M059J (cell line): ENCODE measurements around the gene ASTN2. TPM values are rescaled to one million over a fixed set of nuclear protein-coding genes. Genes with fewer than 3 reads are reported as not detected.

Experiments
- DNase-seq: peaks from one replicate; pipeline ENCODE4 v3.0.0-alpha.2; 2012; ENCODE audit warnings: low read depth
- total RNA-seq: library from RNA; depleted of rRNA; stranded (reverse); fragments of >200 nt; shearing (Covaris generic); gene quantifications from 2 replicates; pipeline ENCODE4 v1.2.3, GENCODE V29; 2014

The ASTN2 gene
- total RNA-seq, 1 experiment from 2014 or later = 4.2 TPM

GRCh38 chr9:116390303-116391228 lies 1024.3 kb downstream of the ASTN2 start:
- DNase-seq = no peak

GRCh38 chr9:116389541-116390302 lies 1025.1 kb downstream of the ASTN2 start:
- peak; percentile 48 for DNase-seq

- DNase-seq = no peak
Observed at GRCh38 chr9:116387934-116388698, 1026.7 kb downstream of the ASTN2 start.

- peak; percentile 13 for DNase-seq
Observed at GRCh38 chr9:116383936-116384335, 1030.9 kb downstream of the ASTN2 start.

- DNase-seq = no peak
Observed at GRCh38 chr9:116383133-116383532, 1031.7 kb downstream of the ASTN2 start.

- DNase-seq = no peak
Observed at GRCh38 chr9:116382053-116382452, 1032.8 kb downstream of the ASTN2 start.

- DNase-seq = no peak
Observed at GRCh38 chr9:116381350-116381749, 1033.5 kb downstream of the ASTN2 start.

- DNase-seq = no peak
Observed at GRCh38 chr9:116380496-116380995, 1034.3 kb downstream of the ASTN2 start.

- DNase-seq = no peak
Observed at GRCh38 chr9:116379821-116380220, 1035.0 kb downstream of the ASTN2 start.

- no peak for DNase-seq
Observed at GRCh38 chr9:116378873-116379272, 1036.0 kb downstream of the ASTN2 start.

- peak; percentile 86 for DNase-seq
Observed at GRCh38 chr9:116377179-116377798, 1037.6 kb downstream of the ASTN2 start.
